GM19351 (cell line): ENCODE data around the gene SPSB1.

Experiments used
- ATAC-seq: cut with Tn5 transposase; IDR thresholded peaks from one replicate; pipeline ENCODE4 v1.9.1; 2021; ENCODE audit warnings: mild to moderate bottlenecking, moderate library complexity; ENCODE audit not compliant: unreplicated experiment

Gene SPSB1

DNA sequence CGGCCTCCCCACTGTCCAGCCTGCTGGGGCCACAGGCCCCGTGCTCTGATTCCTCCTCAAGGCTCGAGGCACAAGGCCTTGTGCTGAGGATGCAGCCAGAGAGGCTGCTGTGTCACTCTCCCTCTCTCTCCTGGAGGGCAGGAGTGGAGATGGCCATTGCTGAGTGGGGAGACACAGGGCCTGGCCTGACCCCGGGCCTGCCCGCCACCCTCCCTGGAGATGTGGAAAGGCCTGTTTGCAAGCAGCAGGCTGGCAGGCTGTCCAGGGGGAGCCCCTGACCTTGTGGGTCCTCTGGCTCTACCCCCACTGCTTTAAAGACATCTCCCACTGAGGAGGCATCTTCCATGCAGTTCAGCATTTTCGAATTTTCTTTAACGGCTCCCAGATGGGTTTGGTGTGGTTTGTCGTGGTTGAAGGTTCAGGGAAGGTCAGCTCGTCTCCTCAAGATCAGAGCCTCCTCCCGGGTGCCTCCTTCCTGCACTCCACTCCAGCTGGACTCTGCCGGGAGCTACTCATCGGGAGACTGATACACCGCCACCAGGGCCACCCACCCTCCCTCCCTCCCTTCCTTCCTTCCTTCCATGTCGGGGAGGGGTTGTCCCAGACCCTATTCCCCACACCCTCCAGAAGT, 69.1 kb downstream of the SPSB1 start:
- no peak for ATAC-seq

GRCh38 chr1:9362488-9362887, 69.8 kb downstream of the SPSB1 start:
- ATAC-seq: no peak

DNA sequence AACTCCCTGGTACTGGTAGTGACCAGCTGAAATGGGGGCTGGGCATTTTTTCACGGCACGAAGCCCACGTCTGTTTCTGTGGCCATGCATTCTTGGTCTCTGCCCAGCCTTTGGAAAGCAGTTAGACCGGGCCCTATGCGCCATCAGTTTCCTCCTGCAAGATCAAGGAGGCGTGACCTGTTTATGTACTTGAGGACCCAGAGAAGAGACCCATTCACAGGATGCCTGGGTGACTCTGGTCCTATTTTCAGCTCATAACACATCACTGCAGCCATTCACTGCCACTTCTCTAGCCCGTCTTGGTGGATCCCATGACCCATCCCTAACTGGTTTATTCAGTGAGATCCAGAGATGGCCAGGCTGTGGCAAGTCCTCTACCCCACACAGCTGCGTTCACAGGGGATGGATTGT, 70.4 kb downstream of the SPSB1 start:
- no peak for ATAC-seq

DNA sequence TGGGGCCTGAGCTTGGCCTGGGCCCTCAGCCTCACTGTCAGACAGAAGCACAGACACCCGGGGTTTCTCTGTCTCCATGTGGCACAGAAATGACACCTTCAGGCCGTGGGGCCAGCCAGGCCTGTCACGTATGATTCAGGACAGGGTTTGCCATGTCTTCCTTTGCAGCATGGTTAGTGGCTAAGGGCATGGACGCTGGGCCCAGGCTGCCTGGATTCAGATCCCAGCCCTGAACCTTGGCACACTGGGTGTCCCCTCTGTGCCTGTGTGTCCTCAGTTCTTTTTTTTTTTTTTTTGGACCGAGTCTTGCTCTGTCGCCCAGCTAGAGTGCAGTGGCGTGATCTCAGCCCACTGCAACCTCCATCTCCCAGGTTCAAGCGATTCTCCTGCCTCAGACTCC, 73.6 kb downstream of the SPSB1 start:
- no peak for ATAC-seq

DNA sequence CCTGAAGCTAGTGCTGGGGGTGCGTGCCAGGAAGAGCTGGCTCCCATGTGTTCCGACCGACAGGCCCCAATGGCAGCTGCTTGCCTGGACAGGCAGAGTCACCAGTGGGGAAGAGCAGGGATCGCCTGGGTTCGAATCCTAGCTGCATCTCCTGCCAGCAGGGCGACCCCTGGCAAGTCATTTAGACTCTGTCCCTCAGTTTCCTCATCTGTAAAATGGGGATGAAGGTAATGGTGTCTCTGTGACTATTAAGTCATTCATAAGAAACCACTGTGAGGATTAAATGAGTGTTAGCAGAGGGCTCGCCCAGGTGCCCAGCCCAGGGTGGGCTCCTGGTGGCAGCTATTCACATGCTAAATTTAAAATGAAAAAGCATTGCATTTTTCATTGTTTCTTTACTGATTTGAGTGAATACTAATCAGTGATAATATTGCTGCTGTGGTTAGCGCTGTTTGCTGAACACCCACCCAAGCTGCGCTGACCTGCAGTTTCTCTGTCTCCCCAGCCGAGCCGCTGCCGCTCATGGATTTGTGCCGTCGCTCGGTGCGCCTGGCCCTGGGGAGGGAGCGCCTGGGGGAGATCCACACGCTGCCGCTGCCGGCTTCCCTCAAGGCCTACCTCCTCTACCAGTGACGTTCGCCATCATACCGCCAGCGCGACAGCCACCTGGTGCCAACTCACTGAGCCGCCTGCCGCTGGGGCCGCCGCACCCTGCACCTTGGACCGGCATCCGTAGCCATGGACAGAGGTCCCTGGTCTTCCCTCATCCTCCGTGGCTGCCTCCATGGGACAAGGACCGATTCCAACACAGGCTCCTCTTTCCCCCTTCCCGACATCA, 74.5 kb downstream of the SPSB1 start:
- no peak for ATAC-seq

GRCh38 chr1:9367806-9368205, 75.1 kb downstream of the SPSB1 start:
- no peak for ATAC-seq

DNA sequence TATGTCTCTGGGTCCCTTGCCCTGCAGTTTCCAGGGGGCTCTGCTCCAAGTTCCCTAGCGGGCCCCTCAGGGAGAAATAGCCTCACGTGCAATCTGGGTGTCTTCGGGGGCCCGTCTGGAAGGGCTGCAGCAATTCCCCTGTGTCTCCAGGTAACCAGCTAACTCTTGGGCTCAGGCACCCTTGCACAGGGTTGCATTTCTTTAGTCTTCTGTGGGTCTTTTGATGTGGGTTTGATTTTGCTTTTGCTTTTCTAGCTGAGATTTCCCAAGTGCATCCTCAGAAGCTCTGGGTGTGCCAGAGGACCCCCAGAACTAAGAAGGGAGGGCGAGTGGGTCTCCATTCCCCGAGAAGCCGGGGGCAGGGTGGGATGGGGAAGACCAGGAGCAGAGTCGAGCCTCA, 75.7 kb downstream of the SPSB1 start:
- ATAC-seq: no peak

DNA sequence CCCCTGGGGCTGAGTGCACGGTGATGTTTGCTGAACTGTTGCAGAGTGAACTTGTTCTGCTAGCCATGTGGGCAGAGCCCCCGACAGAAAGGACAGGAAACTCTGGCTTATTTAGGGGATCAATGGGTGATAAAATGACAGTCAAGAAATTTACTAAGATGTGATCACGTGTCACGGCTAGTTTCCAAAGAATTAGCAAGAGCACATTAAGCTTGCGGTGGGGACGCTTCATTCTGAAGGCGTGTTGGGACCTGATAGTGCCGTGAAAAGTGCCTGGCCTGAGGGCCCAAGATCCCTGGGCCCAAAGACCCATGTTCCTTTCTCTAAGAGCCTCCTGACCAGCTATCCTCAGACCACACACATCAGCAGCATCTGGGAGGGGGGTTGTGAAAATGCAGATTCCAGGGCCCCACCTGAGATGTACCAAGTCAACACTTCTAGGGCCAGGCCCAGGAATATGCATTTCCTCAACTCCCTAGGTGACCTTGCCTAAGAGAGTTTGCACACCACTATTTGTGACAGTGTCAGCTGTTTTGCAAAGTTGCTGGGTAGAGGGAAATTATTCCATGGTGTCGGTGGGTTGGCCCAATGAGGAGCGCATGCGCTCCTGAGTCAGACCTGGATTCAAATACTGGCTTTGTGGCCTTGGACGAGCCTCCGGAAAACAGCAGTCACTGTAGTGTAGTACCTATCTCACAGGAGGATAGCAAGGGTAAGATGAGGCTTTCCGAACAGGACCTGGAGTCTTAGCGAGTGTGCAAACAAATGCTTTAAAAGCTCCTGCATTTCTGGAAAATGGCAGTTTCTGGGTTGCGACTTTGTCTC, 77.5 kb downstream of the SPSB1 start:
- ATAC-seq: no peak

- no peak for ATAC-seq
Measured at GRCh38 chr1:9371391-9371935, 78.8 kb downstream of the SPSB1 start.

DNA sequence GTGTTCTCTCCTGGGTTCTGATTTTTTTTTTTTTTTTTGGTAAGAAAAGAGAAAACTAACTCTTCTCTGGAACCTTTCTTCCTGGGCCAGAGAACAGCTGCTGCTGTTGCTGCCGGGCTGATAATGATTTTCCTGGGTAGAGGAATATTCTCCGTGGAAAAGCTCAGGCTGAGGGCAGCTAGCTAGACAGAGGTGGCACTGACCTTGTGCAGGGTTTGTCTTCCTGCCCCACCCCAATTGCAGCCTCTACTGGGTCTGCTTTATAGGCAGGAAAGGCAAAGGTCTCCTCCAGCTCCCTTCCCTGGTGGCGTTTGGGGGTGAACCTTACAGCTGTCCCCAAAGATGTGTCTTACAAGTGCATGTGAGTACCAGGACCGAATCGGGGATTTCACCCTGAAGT, 79.3 kb downstream of the SPSB1 start:
- no peak for ATAC-seq

- ATAC-seq: no peak
Measured at GRCh38 chr1:9373619-9374018, 80.9 kb downstream of the SPSB1 start.

- no peak for ATAC-seq
Measured at GRCh38 chr1:9374748-9375341, 82.2 kb downstream of the SPSB1 start.

GRCh38 chr1:9375912-9376311, 83.2 kb downstream of the SPSB1 start:
- ATAC-seq: no peak

- ATAC-seq: no peak
Measured at GRCh38 chr1:9376430-9376829, 83.7 kb downstream of the SPSB1 start.

DNA sequence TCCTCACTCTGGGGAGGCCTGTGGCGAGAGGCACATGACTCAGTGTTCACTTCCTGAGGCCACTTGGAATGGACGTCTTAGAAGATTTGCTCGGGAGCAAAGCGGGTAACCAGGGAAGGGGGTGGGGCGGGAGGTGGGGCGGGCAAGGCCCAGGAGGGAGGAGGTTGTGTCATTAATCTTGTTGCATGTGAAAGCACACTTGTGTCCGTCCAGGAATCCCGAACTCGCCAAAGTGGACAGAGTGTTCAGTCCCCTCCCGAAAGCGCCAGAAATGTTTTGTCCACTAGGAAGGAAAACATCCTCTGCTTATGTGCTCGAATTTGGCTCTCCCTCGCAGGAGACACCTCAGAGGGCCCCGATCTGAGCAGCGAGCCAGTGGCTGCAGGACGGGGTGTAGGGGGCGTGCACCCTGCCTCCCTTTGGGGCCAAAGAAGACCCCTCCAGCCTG, 84.2 kb downstream of the SPSB1 start:
- ATAC-seq: no peak

DNA sequence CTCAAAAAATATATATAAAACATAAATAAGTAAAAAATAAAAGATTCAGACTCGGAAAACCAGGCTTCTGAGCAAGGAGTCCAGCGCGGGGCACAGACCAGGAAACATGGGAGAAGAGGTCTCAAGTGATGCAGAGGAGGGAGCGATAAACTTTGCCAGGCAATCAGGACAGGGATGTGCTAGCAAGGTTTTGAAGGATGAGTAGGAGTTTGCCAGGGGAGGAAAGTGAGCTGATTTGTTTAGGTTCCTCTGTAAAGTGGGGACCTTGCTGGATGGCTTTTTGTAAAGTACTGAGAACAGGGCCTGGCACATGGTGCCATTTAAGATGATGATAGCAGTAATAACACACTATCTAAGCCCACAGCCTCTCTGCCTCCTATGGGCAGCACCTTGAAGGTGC, 86.1 kb downstream of the SPSB1 start:
- ATAC-seq: no peak

GRCh38 chr1:9380711-9381110, 88.0 kb downstream of the SPSB1 start:
- ATAC-seq: no peak

GRCh38 chr1:9382643-9383491, 90.2 kb downstream of the SPSB1 start:
- no peak for ATAC-seq

- no peak for ATAC-seq
Measured at GRCh38 chr1:9384128-9384527, 91.4 kb downstream of the SPSB1 start.

- no peak for ATAC-seq
Measured at GRCh38 chr1:9384751-9385245, 92.1 kb downstream of the SPSB1 start.
